PC-9 (cell line): Measurements from ENCODE around the gene N4BP2L2. TPM values are rescaled to one million over a fixed set of nuclear protein-coding genes. Genes with fewer than 3 reads are reported as not detected.

Experiments
- BruUV-seq: library from RNA; stranded (reverse); fragments of 400-500 nt; replicated peaks from 2 replicates; lab custom pipeline; 2021; lab: Mats Ljungman, UMichigan
- CTCF ChIA-PET: fragments of 300-600 bp; sonication (Branson Sonifier 250); formaldehyde crosslinking; loops from one replicate; lab custom pipeline; 2022; ENCODE audit warnings: antibody characterized with exemption; lab: Charles Lee
- POLR2A ChIA-PET: fragments of 300-600 bp; sonication (Branson Sonifier 250); formaldehyde crosslinking; loops from one replicate; lab custom pipeline; 2022; ENCODE audit warnings: antibody characterized with exemption; ENCODE audit not compliant: unreplicated experiment; lab: Charles Lee
- DNase-seq, 2 experiments: peaks; one replicate each; pipeline versions ENCODE4 v3.0.0 to v3.0.0-alpha.2; 2015 to 2022; ENCODE audit warnings: mixed read lengths in 1 of 2
- H2AFZ ChIP-seq: fragments of 200-600 bp; sonication (generic); 2 replicates; pipeline ENCODE4 v1.8.1; 2017; ENCODE audit warnings: antibody characterized with exemption
- H3F3A ChIP-seq: fragments of 200-600 bp; sonication (generic); 2 replicates; pipeline ENCODE4 v1.8.1; 2017; ENCODE audit warnings: antibody characterized with exemption, mild to moderate bottlenecking, low read depth; ENCODE audit not compliant: insufficient read depth
- H3K27ac ChIP-seq: fragments of 200-600 bp; sonication (generic); 2 replicates; pipeline ENCODE4 v1.6.1; 2016; ENCODE audit warnings: mixed run types
- H3K27me3 ChIP-seq: fragments of 200-600 bp; sonication (generic); 2 replicates; pipeline ENCODE4 v1.6.1; 2016; ENCODE audit warnings: low read depth, mixed run types; ENCODE audit not compliant: insufficient read depth
- H3K36me3 ChIP-seq: fragments of 200-600 bp; sonication (generic); 2 replicates; pipeline ENCODE4 v1.6.1; 2016; ENCODE audit warnings: low read depth, mixed run types
- H3K4me1 ChIP-seq: fragments of 200-600 bp; sonication (generic); replicated peaks from 2 replicates; pipeline ENCODE4 v1.6.1; 2016; ENCODE audit warnings: mixed run types; ENCODE audit not compliant: insufficient read depth
- H3K4me2 ChIP-seq: fragments of 200-600 bp; sonication (generic); 2 replicates; pipeline ENCODE4 v1.6.1; 2017; ENCODE audit warnings: mixed run types
- H3K4me3 ChIP-seq: fragments of 200-600 bp; sonication (generic); 2 replicates; pipeline ENCODE4 v1.6.1; 2016; ENCODE audit warnings: mixed run types
- H3K79me2 ChIP-seq: fragments of 200-600 bp; sonication (generic); 2 replicates; pipeline ENCODE4 v1.6.1; 2017; ENCODE audit warnings: low read depth, mixed run types
- H3K9me2 ChIP-seq: fragments of 200-600 bp; sonication (generic); 2 replicates; pipeline ENCODE4 v1.8.1; 2017; ENCODE audit warnings: mild to moderate bottlenecking; ENCODE audit not compliant: insufficient read depth
- H3K9me3 ChIP-seq: fragments of 200-600 bp; sonication (generic); 2 replicates; pipeline ENCODE4 v1.8.1; 2016; ENCODE audit warnings: low read depth; ENCODE audit not compliant: insufficient read depth
- H4K20me1 ChIP-seq: fragments of 200-600 bp; sonication (generic); 2 replicates; pipeline ENCODE4 v1.8.1; 2017; ENCODE audit not compliant: insufficient read depth
- CTCF ChIP-seq: fragments of 200-600 bp; sonication (generic); conservative IDR thresholded peaks from 2 replicates; pipeline ENCODE4 v1.6.1; 2017; ENCODE audit warnings: mixed run types, antibody characterized with exemption, mild to moderate bottlenecking, moderate library complexity
- EZH2 ChIP-seq: fragments of 200-600 bp; sonication (generic); IDR thresholded peaks from 2 replicates; pipeline ENCODE4 v1.8.0; 2017; ENCODE audit warnings: antibody characterized with exemption, low read depth
- intact Hi-C: fragments of 100-400 bp; cut with micrococcal nuclease; formaldehyde crosslinking; loops from one replicate; pipeline ENCODE4 v1.10.0; 2022; ENCODE audit not compliant: unreplicated experiment
- total RNA-seq: library from RNA; stranded (reverse); gene quantifications from 2 replicates; pipeline ENCODE4 v1.2.3, GENCODE V29; 2021

N4BP2L2 gene
- total RNA-seq, 1 experiment from 2014 or later, result 81.3 TPM

DNA sequence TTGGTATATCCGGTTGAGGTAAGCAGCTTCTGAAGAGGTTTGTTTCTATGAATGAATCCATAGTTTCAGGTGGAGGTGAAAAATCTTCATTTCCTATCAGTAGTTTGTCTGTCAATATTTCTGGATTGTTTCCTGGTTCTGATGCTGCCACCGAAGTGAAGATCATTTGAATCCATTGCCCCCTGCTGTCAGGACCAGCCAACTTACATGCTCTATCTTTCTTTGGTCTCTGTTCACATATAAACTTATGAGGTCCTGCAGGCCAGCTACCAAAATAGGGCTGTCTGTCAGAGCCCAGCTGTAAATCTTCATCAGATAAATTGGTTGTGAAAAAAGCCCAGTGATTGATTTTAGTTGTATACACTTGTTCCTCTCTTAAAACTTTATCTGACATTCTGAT is 95.5 kb downstream of the N4BP2L2 start:
- Histone ChIP-seq H3K79me2 (no peaks in the 10 kb centered on the region), H3K9me2 (no peaks in the 10 kb centered on the region), H4K20me1 (no peaks in the 10 kb centered on the region), H3K4me1 (no peaks in the 10 kb centered on the region), H3K4me2 (no peak overlapping the region), H3K36me3 (no peaks in the 10 kb centered on the region), H3K4me3 (no peak overlapping the region), H3K9me3 (no peaks in the 10 kb centered on the region), H3K27me3 (no peaks in the 10 kb centered on the region), H3F3A (no peaks in the 10 kb centered on the region), H2AFZ (no peak overlapping the region), H3K27ac (no peak overlapping the region)
- no peak for DNase-seq
- CTCF ChIA-PET, result no interaction called here
- intact Hi-C loops, result no loop called here
- TF ChIP-seq EZH2, result no peak
- TF ChIP-seq CTCF, result peak; percentile 29; the same call in 1 of the 2 replicates
- BruUV-seq, result no TSS peak
- POLR2A ChIA-PET, result no interaction called here

GRCh38 chr13:32438871-32439270 is 99.7 kb downstream of the N4BP2L2 start:
- Histone ChIP-seq H3K9me3 (no peaks in the 10 kb centered on the region), H3K4me2 (no peak overlapping the region), H3K27ac (no peak overlapping the region), H3K79me2 (no peaks in the 10 kb centered on the region), H3K36me3 (no peaks in the 10 kb centered on the region), H4K20me1 (no peaks in the 10 kb centered on the region), H3K27me3 (no peaks in the 10 kb centered on the region), H3K4me3 (no peak overlapping the region), H2AFZ (no peak overlapping the region), H3K4me1 (no peaks in the 10 kb centered on the region), H3K9me2 (no peaks in the 10 kb centered on the region), H3F3A (no peaks in the 10 kb centered on the region; the same call in 1 of the 2 replicates)
- intact Hi-C loops, result loop anchor here (10.0 kb wide), 1 partner anchor 614 kb away; no protein-coding TSS in a partner anchor
- no peak for TF ChIP-seq CTCF
- BruUV-seq, result no TSS peak
- no peak for DNase-seq
- CTCF ChIA-PET, result interaction anchor here (0.5 kb wide), 1 partner anchor 227 kb away, joined by 13 read pairs; no protein-coding TSS in a partner anchor
- POLR2A ChIA-PET, result no interaction called here

GRCh38 chr13:32432856-32433255 is 105.7 kb downstream of the N4BP2L2 start:
- no peak overlapping the region for H2AFZ ChIP-seq
- H3K4me1 ChIP-seq, result peaks cover 6% of the 10 kb centered on the region; the same call in 1 of the 2 replicates
- H3K9me2 ChIP-seq, result no peaks in the 10 kb centered on the region
- no peaks in the 10 kb centered on the region for H4K20me1 ChIP-seq
- H3K36me3 ChIP-seq, result no peaks in the 10 kb centered on the region
- no peaks in the 10 kb centered on the region for H3K9me3 ChIP-seq
- no peak for DNase-seq
- intact Hi-C loops, result loop anchor here (10.0 kb wide), 1 partner anchor 608 kb away; no protein-coding TSS in a partner anchor
- H3F3A ChIP-seq, result no peaks in the 10 kb centered on the region; the same call in 1 of the 2 replicates
- ChIA-PET CTCF (no interaction called here), POLR2A (no interaction called here)
- no peak for TF ChIP-seq CTCF
- TF ChIP-seq EZH2, result no peak
- BruUV-seq, result no TSS peak
- H3K27me3 ChIP-seq, result no peaks in the 10 kb centered on the region
- no peaks in the 10 kb centered on the region for H3K79me2 ChIP-seq
- no peak overlapping the region for H3K4me3 ChIP-seq
- no peak overlapping the region for H3K4me2 ChIP-seq
- no peak overlapping the region for H3K27ac ChIP-seq
